ENCODE results near the gene UBA52.
"Not testable (repeated sequence)": the region's sequence is repeated elsewhere in the genome, so short reads cannot be mapped to it uniquely, and the experiment has no call there.

The UBA52 gene

GRCh38 chr19:18571564-18572344, at the start of gene UBA52:
TSS of gene UBA52 (plus strand) at chr19:18571857. CDS start at chr19:18573301, 1,444 bp downstream.
- peak; percentile 96 for DNase-seq

- DNase-seq, result peak; percentile 100
Measured at GRCh38 chr19:18522124-18522861, 49.4 kb upstream of the UBA52 start.

GRCh38 chr19:18522862-18523440, 48.7 kb upstream of the UBA52 start:
- DNase-seq, result not testable (repeated sequence)

GRCh38 chr19:18523841-18524240, 47.8 kb upstream of the UBA52 start:
- no peak for DNase-seq

GRCh38 chr19:18526316-18526715, 45.3 kb upstream of the UBA52 start:
- DNase-seq, result no peak

- DNase-seq, result no peak
Measured at GRCh38 chr19:18529782-18530181, 41.9 kb upstream of the UBA52 start.

- no peak for DNase-seq
Measured at GRCh38 chr19:18531485-18531884, 40.2 kb upstream of the UBA52 start.

GRCh38 chr19:18532168-18532890, 39.3 kb upstream of the UBA52 start:
- DNase-seq, result no peak

- no peak for DNase-seq
Measured at GRCh38 chr19:18533058-18533457, 38.6 kb upstream of the UBA52 start.

- no peak for DNase-seq
Measured at GRCh38 chr19:18536475-18536874, 35.2 kb upstream of the UBA52 start.

- DNase-seq, result no peak
Measured at GRCh38 chr19:18537431-18537830, 34.2 kb upstream of the UBA52 start.

GRCh38 chr19:18538115-18538514, 33.5 kb upstream of the UBA52 start:
- DNase-seq, result no peak

- no peak for DNase-seq
Measured at GRCh38 chr19:18539372-18539771, 32.3 kb upstream of the UBA52 start.

- not testable (repeated sequence) for DNase-seq
Measured at GRCh38 chr19:18540200-18540599, 31.5 kb upstream of the UBA52 start.

GRCh38 chr19:18541258-18541991, 30.2 kb upstream of the UBA52 start:
- DNase-seq, result no peak

GRCh38 chr19:18541992-18542940, 29.4 kb upstream of the UBA52 start:
- no peak for DNase-seq

GRCh38 chr19:18542941-18543813, 28.5 kb upstream of the UBA52 start, which contains the start of gene FKBP8:
TSS of gene FKBP8 (minus strand) at chr19:18543573. CDS start at chr19:18541970, 1,603 bp downstream.
- peak; percentile 80 for DNase-seq

- DNase-seq, result peak; percentile 72
Measured at GRCh38 chr19:18543814-18544475, 27.7 kb upstream of the UBA52 start.

GRCh38 chr19:18551631-18552030, 20.0 kb upstream of the UBA52 start:
- DNase-seq, result no peak

Data from HCEC 1CT (cell line).